Tibial nerve (tissue), 3 donors: ENCODE results near the gene POLR2M.

Experiments used
- CTCF ChIP-seq, 5 experiments: fragments of 200-600 bp in 3 of 5; fragments of 450-650 bp in 2 of 5; sonication (generic) in 3 of 5; IDR thresholded peaks; one replicate each; pipeline ENCODE4 v1.5.1; 2016 to 2019; ENCODE audit warnings: antibody characterized with exemption in 5 of 5, mild to moderate bottlenecking in 3 of 5, moderate library complexity in 2 of 5
- POLR2A ChIP-seq, 2 donors: fragments of 450-650 bp; IDR thresholded peaks; one replicate each; pipeline ENCODE4 v1.6.1; 2017; ENCODE audit warnings: antibody characterized with exemption in 2 of 2, mild to moderate bottlenecking in 2 of 2, moderate library complexity in 2 of 2

- no peak for TF ChIP-seq CTCF (IDR thresholded peaks at IDR 0.05)
- TF ChIP-seq POLR2A (IDR thresholded peaks at IDR 0.05): no peak
Measured at GRCh38 chr15:57735891-57736290, 29.4 kb downstream of the POLR2M start.
